ENCODE results near the gene KLF7.

The KLF7 gene

GRCh38 chr2:207123335-207123744, 42.4 kb downstream of the KLF7 start:
- no peak for DNase-seq

DNA sequence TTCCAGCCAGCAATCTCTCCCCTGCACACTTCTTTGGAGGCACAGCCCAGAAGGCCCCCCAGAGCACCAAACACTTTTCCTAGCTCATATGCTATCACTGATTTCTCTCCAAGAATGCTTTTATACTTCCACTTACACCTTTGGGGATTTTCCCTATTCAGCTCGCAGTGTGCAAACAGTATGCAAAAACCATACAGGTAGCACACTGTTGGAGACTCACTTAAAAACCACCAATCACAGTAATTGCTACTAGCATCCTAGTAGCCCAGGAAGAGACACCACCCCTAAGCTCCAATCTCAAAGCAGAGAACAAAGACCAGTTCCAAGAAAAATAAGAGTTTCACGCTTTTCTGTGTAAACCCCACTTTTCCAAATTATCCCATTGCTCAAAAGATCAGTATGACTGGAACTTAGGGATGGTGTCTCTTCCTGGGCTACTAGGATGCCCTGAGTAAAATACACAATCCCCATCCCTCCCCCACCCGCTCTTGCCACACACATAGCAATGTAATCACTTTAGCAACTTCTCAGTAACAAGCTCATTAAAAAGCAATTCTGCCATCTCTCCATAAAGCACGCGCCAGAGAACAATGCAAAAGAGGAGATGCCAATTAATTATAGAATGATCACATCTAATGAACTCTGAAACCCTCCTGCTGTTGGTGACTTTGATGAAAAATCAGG, 43.0 kb downstream of the KLF7 start:
- no peak for DNase-seq

DNA sequence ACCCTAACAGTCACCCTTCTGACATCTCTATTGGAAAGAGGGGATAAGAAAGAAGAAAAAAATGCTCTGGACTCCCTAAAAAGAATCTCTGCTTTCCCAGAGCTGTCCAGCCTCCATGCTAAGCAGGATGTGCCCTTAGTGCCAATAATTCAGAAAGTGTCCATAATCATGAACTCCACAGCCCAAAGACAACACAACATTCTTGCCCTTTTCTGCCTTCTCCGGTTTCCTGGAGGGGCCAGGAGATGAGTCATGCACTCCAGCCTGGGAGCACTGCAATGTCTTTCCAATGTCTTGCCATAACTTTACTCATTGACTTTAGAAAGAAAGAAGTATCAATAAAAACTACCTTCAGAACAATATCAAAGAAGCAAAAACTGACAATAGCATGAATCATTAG, 44.0 kb downstream of the KLF7 start:
- no peak for DNase-seq

GRCh38 chr2:207119048-207119447, 46.7 kb downstream of the KLF7 start:
- no peak for DNase-seq

DNA sequence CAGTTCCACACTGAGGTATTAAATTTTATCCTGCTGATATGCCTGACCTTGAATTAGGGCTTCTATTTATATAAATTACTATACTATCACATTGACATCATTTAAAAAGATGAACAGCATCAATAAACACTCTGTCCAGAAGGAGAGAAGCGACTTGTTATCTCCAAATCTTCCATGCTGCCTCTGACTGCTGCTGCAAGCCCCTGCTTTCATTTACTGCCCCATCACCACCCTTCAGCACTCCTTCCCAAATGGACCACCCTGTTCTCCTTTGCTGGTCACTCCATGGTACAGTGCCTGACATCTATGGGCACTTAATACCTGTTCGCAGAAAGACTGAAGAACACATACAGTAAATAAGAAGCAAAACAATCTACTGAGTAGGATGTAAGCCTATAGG, 48.1 kb downstream of the KLF7 start:
- no peak for DNase-seq

- no peak for DNase-seq
These were observed 49.9 kb downstream of the KLF7 start for GRCh38 chr2:207115715-207116364.

- no peak for DNase-seq
These were observed 52.3 kb downstream of the KLF7 start for GRCh38 chr2:207113414-207113813.

- DNase-seq, result no peak
These were observed 53.0 kb downstream of the KLF7 start for GRCh38 chr2:207112785-207113184.

GRCh38 chr2:207112383-207112782, 53.4 kb downstream of the KLF7 start:
- no peak for DNase-seq

DNA sequence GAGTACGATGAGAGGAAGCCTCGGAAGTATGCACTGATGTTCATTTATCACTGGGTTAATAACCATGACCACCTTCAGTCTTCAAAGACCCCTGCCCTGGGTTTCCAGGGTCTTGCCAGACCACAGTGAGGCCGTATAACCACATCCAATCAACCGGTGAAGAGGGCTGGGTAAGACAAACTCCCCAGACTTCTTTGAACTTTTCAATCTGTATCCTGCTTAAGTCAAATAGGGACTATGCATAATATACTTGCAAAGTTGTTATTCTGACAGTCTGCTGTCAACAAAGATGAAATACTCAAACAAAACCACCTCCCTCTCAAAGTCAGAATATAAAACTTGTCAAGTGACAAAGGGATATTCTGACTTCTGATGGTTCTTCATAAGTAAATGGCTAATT, 54.0 kb downstream of the KLF7 start:
- no peak for DNase-seq

DNA sequence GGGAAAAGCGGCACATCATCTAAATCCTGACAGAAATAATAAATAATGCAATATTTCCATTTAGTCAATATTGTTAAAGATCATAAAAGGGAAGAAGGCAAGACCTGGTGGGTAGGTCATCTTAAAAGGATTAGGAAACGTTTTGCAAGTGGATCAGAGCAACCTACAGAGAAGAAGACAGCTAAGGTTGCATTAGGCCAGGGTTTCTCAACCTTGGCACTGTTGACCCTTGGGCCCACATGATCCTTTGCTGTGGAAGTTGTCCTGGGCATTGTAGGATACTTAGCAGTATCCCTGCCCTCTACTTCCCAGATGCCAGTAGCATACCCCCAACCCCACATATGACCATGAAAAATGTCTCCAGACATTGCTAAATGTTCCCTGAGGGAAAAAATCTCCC, 55.0 kb downstream of the KLF7 start:
- DNase-seq, result no peak

DNA sequence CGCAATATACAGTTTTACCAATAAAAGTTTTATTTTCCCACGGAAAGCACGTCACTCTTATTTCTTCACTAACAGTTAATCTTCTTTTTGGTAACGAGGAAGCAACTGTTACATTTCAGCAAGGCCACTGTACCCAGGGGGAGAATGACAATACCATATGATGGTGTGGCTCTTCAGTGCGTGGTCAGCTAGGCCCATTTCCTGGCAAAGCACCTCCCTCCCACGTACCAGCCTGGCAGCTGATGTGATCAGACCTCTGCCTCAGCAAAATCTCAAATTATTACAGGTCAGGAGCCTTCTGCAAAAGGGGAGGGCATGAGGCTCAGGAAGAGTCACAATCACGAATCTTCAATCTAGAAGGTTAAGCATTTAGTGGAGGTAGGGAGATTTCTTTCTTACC, 55.4 kb downstream of the KLF7 start:
- DNase-seq, result no peak

- DNase-seq, result no peak
These were observed 56.0 kb downstream of the KLF7 start for GRCh38 chr2:207109768-207110167.

GRCh38 chr2:207108440-207108839, 57.3 kb downstream of the KLF7 start:
- no peak for DNase-seq

DNA sequence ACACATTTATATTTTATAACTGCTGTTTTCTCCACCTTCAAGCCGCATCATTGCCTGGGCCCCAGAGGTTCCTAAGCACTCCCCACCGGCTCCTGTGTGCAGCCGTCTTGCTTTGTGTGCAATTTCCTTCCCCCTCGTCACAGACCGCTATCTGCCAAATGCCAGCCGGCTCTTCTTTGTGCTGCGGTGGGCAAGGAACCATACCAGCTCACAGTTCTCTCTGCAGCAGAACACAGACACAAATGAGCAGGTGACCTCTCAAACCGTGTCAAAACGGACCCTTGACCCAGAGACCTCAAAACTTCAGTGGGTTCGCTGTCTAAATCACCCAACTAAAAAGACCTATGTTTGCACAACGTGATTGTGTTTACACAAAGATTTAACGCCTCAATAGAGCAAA, 58.2 kb downstream of the KLF7 start:
- DNase-seq, result peak; percentile 26

GRCh38 chr2:207107131-207107530, 58.6 kb downstream of the KLF7 start:
- DNase-seq, result no peak

DNA sequence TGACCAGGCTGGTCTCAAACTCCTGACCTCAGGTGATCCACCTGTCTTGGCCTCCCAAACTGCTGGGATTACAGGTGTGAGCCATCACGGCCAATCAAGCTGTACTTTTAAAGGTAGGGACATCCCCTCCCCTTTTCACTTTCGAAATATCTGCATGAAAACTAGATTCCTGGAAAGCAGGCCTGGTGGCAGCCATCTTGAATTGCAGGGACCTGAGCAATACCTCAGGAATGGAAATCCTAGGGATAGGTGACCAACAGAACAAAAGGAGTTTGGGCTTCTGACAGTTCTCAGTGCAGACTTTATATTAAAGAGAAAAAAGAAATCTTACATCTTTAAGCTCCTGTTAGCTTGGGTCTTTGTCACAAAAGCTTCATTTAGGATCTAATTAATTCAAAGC, 62.6 kb downstream of the KLF7 start:
- no peak for DNase-seq

- DNase-seq, result no peak
These were observed 63.8 kb downstream of the KLF7 start for GRCh38 chr2:207101984-207102383.

GRCh38 chr2:207097278-207097677, 68.5 kb downstream of the KLF7 start:
- DNase-seq, result no peak

DNA sequence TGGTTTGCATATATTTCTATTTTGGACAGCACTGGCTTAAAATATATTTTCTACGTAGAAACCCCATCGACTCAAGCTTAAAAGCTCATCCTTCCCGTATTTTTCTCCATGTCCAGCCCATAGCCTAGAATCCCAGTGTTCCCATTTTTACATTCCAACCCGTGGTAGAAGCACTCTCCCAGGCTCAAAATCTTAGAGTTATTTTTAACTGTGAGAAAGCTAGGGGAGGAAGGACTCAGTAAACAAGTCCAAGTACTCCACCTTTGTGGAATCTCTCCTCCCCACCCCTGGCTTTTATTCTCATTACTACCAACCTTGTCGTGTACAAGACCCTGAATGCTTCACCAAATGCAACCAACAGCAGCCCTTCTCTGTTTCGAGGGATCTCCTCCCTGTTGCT, 69.8 kb downstream of the KLF7 start:
- DNase-seq, result no peak

DNA sequence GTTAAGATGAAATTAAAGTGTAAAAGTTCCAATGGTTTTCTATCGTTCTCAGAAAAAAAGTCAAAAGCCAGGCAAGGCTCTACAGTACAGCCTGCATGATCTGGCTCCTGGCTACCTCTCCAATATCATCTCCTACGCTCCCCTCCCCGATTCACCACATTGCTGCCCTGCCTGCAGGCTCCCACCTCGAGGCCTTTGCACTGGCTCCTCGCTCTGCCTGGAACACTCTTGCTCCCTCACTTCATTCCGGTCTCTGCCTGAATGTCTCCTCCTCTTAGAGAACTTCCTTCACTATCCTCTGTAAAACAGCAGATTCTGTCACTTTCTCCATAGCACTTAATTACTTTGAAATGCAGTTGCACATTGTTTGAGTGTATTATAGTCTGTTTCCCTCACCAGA, 72.5 kb downstream of the KLF7 start:
- no peak for DNase-seq

GRCh38 chr2:207092818-207093217, 72.9 kb downstream of the KLF7 start:
- no peak for DNase-seq

DNA sequence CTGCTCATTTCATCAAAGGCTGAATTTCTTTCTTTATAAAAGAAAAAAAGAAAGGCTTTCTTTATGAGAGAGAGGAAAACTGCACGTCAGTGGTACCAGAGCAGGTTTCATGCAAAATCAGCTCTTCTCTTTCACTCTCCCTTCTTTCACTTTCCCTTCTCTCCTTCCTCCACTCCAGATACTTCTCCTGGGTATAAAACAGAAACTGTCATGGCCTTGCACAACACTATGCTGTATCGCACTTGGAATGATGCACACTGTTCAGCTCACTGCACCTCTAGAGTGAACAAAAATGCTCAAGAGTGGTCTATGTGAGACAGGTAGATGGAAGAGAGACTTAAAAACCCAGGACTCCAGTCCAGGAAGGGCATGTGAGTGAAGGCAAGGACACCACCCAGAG, 73.8 kb downstream of the KLF7 start:
- DNase-seq, result no peak

DNA sequence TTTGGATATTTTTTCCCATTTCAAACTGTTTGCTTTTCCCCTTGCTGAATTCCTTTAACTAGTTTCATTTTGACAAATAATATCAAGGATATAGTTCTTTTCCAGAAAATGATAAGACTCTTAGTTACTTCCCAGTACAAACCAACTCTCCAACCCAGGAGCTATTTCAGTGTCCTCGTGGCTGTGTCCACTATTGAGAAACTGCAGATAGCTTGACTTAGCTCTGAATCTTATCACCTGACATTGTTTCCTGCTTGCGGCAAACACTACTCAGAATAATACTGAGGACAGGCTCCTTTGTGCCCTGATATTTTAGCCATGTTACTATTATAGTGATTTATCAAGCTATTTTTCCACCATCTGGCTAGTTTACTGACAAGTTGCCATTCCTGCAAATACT, 74.6 kb downstream of the KLF7 start:
- DNase-seq, result no peak

DNA sequence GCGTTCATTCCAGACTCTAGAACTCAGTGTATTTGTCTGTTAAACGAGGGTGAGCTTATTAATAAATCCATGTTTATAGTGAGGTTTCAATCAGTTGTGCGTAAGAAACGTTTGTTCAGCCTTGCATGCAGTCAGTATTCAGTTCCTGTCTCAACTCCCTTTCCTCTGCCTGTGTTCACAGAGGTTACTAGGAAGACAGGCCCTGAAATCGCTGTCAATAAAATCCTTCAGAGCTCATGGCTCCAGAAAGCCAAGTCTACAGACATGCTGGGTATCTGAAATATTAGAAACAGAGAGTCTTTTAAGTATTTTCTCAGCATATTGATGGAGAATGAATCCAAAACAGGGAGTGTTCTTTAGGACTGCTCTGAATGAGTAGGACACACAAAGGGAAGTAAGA, 75.4 kb downstream of the KLF7 start:
- DNase-seq, result no peak

Measured in CD4-positive, alpha-beta T cell treated with Interleukin-15 for 1 hour (primary cell).